Suprapubic skin (tissue), 4 donors: Measurements from ENCODE around the gene TRIM66.

Source experiments
- CTCF ChIP-seq, 2 donors: fragments of 200-600 bp in 1 of 2; fragments of 450-650 bp in 1 of 2; sonication (generic) in 1 of 2; IDR thresholded peaks; one replicate each; pipeline ENCODE4 v1.5.1; 2016 to 2019; ENCODE audit warnings: antibody characterized with exemption in 2 of 2, mild to moderate bottlenecking in 1 of 2, moderate library complexity in 1 of 2
- EP300 ChIP-seq: sonication (generic); formaldehyde crosslinking; IDR thresholded peaks from one replicate; pipeline ENCODE4 v1.6.1; 2017; ENCODE audit warnings: antibody characterized with exemption
- POLR2A ChIP-seq, 2 donors: fragments of 450-650 bp; IDR thresholded peaks; one replicate each; pipeline ENCODE4 v1.6.1; 2017; ENCODE audit warnings: antibody characterized with exemption in 2 of 2, mild to moderate bottlenecking in 2 of 2, moderate library complexity in 2 of 2
- POLR2AphosphoS5 ChIP-seq, 3 donors: sonication (generic); formaldehyde crosslinking; IDR thresholded peaks; one replicate each; pipeline ENCODE4 v1.6.1; 2017; ENCODE audit warnings: antibody characterized with exemption in 3 of 3

- TF ChIP-seq EP300 (no peak), CTCF (IDR thresholded peaks at IDR 0.05) (no peak), POLR2AphosphoS5 (IDR thresholded peaks at IDR 0.05) (no peak), POLR2A (IDR thresholded peaks at IDR 0.05) (no peak)
Measured at GRCh38 chr11:8706673-8707432, 24.4 kb upstream of the TRIM66 start.
